ENCODE measurements around the gene TSPAN31.
"Not testable (repeated sequence)": the region's sequence is repeated elsewhere in the genome, so short reads cannot be mapped to it uniquely, and the experiment has no call there.

Gene TSPAN31

GRCh38 chr12:57769594-57769993, 24.8 kb downstream of the TSPAN31 start:
- no peak for DNase-seq

- DNase-seq: no peak
Measured at GRCh38 chr12:57770734-57771133, 25.9 kb downstream of the TSPAN31 start.

- peak; percentile 96 for DNase-seq
Measured at GRCh38 chr12:57771236-57771872, 26.5 kb downstream of the TSPAN31 start.

- peak; percentile 98 for DNase-seq
Measured at GRCh38 chr12:57771873-57772428, 27.1 kb downstream of the TSPAN31 start, which contains the start of gene METTL1. Gene METTL1 (minus strand): TSS chr12:57772105. CDS start chr12:57772083, 22 bp downstream.

GRCh38 chr12:57772429-57773322, 27.8 kb downstream of the TSPAN31 start, which contains the start of gene EEF1AKMT3:
Gene EEF1AKMT3 (plus strand): TSS chr12:57772614. CDS start chr12:57772725, 111 bp downstream.
- peak; percentile 65 for DNase-seq

GRCh38 chr12:57774634-57775033, 29.8 kb downstream of the TSPAN31 start:
- DNase-seq: not testable (repeated sequence)

GRCh38 chr12:57775044-57775443, 30.2 kb downstream of the TSPAN31 start:
- no peak for DNase-seq

GRCh38 chr12:57775563-57776246, 30.9 kb downstream of the TSPAN31 start:
- peak; percentile 35 for DNase-seq

GRCh38 chr12:57776247-57776587, 31.4 kb downstream of the TSPAN31 start:
- no peak for DNase-seq

- DNase-seq: no peak
Measured at GRCh38 chr12:57777367-57777766, 32.5 kb downstream of the TSPAN31 start.

GRCh38 chr12:57777911-57778310, 33.1 kb downstream of the TSPAN31 start:
- no peak for DNase-seq

GRCh38 chr12:57779736-57780135, 34.9 kb downstream of the TSPAN31 start:
- DNase-seq: no peak

- no peak for DNase-seq
Measured at GRCh38 chr12:57780284-57780897, 35.6 kb downstream of the TSPAN31 start.

- no peak for DNase-seq
Measured at GRCh38 chr12:57781244-57781643, 36.4 kb downstream of the TSPAN31 start.

GRCh38 chr12:57781801-57782200, 37.0 kb downstream of the TSPAN31 start:
- DNase-seq: no peak

- DNase-seq: no peak
Measured at GRCh38 chr12:57782243-57782607, 37.4 kb downstream of the TSPAN31 start.

GRCh38 chr12:57782608-57783465, 38.0 kb downstream of the TSPAN31 start, which contains the start of gene TSFM:
Gene TSFM (plus strand): TSS chr12:57782787. CDS start chr12:57782802, 15 bp downstream.
- peak; percentile 96 for DNase-seq

- DNase-seq: no peak
Measured at GRCh38 chr12:57783466-57783801, 38.6 kb downstream of the TSPAN31 start.

- no peak for DNase-seq
Measured at GRCh38 chr12:57783861-57784260, 39.0 kb downstream of the TSPAN31 start.

- DNase-seq: no peak
Measured at GRCh38 chr12:57793920-57794319, 49.1 kb downstream of the TSPAN31 start.

- no peak for DNase-seq
Measured at GRCh38 chr12:57795354-57795753, 50.5 kb downstream of the TSPAN31 start.

- DNase-seq: no peak
Measured at GRCh38 chr12:57796996-57797395, 52.2 kb downstream of the TSPAN31 start.
